NCI-H1417 treated with DMSO at 0.1 percent for 48 hours (cell line): ENCODE data around the gene MRPL14.

Experiments used
- DNase-seq: peaks from one replicate; lab custom pipeline; 2025; lab: John Stamatoyannopoulos, UW

The MRPL14 gene

GRCh38 chr6:44122801-44123200, 4.5 kb downstream of the MRPL14 start:
- DNase-seq: no peak

GRCh38 chr6:44120692-44121443, 6.4 kb downstream of the MRPL14 start:
- DNase-seq: no peak

- DNase-seq: no peak
Observed at GRCh38 chr6:44119704-44120262, 7.5 kb downstream of the MRPL14 start.

- no peak for DNase-seq
Observed at GRCh38 chr6:44117397-44118128, 9.7 kb downstream of the MRPL14 start.

GRCh38 chr6:44116641-44117382, 10.4 kb downstream of the MRPL14 start:
- no peak for DNase-seq

- no peak for DNase-seq
Observed at GRCh38 chr6:44115866-44116265, 11.4 kb downstream of the MRPL14 start.

- no peak for DNase-seq
Observed at GRCh38 chr6:44113414-44113813, 13.8 kb downstream of the MRPL14 start.

- no peak for DNase-seq
Observed at GRCh38 chr6:44111434-44112417, 15.5 kb downstream of the MRPL14 start.

GRCh38 chr6:44110966-44111365, 16.3 kb downstream of the MRPL14 start:
- no peak for DNase-seq

- DNase-seq: no peak
Observed at GRCh38 chr6:44110005-44110676, 17.1 kb downstream of the MRPL14 start.

GRCh38 chr6:44109212-44109611, 18.0 kb downstream of the MRPL14 start:
- no peak for DNase-seq

- DNase-seq: no peak
Observed at GRCh38 chr6:44108471-44108870, 18.8 kb downstream of the MRPL14 start.

- no peak for DNase-seq
Observed at GRCh38 chr6:44107017-44107416, 20.2 kb downstream of the MRPL14 start.

GRCh38 chr6:44105993-44106740, 21.1 kb downstream of the MRPL14 start:
- no peak for DNase-seq

- DNase-seq: no peak
Observed at GRCh38 chr6:44105146-44105545, 22.1 kb downstream of the MRPL14 start.

- DNase-seq: no peak
Observed at GRCh38 chr6:44104481-44105021, 22.7 kb downstream of the MRPL14 start.

GRCh38 chr6:44102527-44102926, 24.7 kb downstream of the MRPL14 start:
- no peak for DNase-seq

- DNase-seq: no peak
Observed at GRCh38 chr6:44101832-44102231, 25.4 kb downstream of the MRPL14 start.

GRCh38 chr6:44100088-44100550, 27.1 kb downstream of the MRPL14 start:
- DNase-seq: no peak

- DNase-seq: no peak
Observed at GRCh38 chr6:44099192-44099591, 28.1 kb downstream of the MRPL14 start.
